ENCODE measurements around the gene NME1. TPM values are rescaled to one million over a fixed set of nuclear protein-coding genes. Genes with fewer than 3 reads are reported as not detected.

NME1 gene
- total RNA-seq, 1 experiment from 2014 or later = 238 TPM

DNA sequence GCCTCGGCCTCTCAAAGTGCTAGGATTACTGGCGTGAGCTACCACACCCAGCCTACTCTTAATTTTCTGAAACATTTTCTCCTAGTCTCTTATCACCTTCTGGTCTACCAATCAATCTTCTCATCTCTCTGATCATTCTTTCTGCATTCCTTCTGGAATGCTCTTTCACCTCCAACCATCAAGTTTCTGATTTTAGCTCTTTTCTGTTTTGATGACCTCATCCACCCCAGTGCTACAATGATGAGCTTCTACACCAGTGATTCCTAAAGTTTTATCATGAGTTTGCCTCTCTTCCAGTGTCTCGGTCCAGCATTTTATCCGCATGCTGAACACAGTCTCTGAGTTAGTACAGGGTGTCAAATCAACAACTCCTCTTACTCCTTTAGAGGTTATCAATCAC is 44.4 kb downstream of the NME1 start:
- TF ChIP-seq JUN (CRISPR knock-in tag; IDR thresholded peaks at IDR 0.05) (no peak), CREM (CRISPR knock-in tag; IDR thresholded peaks at IDR 0.05) (no peak), CREB1 (CRISPR knock-in tag; IDR thresholded peaks at IDR 0.05) (no peak), ZNF232 (CRISPR knock-in tag; IDR thresholded peaks at IDR 0.05) (no peak), NFE2L1 (CRISPR knock-in tag; IDR thresholded peaks at IDR 0.05) (no peak), ZNF396 (CRISPR knock-in tag; IDR thresholded peaks at IDR 0.05; ENCODE audit: borderline replicate concordance) (no peak), NFYB (CRISPR knock-in tag; conservative IDR thresholded peaks at IDR 0.05; ENCODE audit: low read depth) (no peak)
- TF ChIP-seq, protein P1, sequence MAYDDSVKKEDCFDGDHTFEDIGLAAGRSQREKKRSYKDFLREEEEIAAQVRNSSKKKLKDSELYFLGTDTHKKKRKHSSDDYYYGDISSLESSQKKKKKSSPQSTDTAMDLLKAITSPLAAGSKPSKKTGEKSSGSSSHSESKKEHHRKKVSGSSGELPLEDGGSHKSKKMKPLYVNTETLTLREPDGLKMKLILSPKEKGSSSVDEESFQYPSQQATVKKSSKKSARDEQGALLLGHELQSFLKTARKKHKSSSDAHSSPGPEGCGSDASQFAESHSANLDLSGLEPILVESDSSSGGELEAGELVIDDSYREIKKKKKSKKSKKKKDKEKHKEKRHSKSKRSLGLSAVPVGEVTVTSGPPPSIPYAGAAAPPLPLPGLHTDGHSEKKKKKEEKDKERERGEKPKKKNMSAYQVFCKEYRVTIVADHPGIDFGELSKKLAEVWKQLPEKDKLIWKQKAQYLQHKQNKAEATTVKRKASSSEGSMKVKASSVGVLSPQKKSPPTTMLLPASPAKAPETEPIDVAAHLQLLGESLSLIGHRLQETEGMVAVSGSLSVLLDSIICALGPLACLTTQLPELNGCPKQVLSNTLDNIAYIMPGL (CRISPR knock-in tag; IDR thresholded peaks at IDR 0.05) = no peak
- TF ChIP-seq, protein P2, sequence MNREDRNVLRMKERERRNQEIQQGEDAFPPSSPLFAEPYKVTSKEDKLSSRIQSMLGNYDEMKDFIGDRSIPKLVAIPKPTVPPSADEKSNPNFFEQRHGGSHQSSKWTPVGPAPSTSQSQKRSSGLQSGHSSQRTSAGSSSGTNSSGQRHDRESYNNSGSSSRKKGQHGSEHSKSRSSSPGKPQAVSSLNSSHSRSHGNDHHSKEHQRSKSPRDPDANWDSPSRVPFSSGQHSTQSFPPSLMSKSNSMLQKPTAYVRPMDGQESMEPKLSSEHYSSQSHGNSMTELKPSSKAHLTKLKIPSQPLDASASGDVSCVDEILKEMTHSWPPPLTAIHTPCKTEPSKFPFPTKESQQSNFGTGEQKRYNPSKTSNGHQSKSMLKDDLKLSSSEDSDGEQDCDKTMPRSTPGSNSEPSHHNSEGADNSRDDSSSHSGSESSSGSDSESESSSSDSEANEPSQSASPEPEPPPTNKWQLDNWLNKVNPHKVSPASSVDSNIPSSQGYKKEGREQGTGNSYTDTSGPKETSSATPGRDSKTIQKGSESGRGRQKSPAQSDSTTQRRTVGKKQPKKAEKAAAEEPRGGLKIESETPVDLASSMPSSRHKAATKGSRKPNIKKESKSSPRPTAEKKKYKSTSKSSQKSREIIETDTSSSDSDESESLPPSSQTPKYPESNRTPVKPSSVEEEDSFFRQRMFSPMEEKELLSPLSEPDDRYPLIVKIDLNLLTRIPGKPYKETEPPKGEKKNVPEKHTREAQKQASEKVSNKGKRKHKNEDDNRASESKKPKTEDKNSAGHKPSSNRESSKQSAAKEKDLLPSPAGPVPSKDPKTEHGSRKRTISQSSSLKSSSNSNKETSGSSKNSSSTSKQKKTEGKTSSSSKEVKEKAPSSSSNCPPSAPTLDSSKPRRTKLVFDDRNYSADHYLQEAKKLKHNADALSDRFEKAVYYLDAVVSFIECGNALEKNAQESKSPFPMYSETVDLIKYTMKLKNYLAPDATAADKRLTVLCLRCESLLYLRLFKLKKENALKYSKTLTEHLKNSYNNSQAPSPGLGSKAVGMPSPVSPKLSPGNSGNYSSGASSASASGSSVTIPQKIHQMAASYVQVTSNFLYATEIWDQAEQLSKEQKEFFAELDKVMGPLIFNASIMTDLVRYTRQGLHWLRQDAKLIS (CRISPR knock-in tag; IDR thresholded peaks at IDR 0.05; ENCODE audit: borderline replicate concordance) = no peak
- TF ChIP-seq, protein P3, sequence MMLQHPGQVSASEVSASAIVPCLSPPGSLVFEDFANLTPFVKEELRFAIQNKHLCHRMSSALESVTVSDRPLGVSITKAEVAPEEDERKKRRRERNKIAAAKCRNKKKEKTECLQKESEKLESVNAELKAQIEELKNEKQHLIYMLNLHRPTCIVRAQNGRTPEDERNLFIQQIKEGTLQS (CRISPR knock-in tag; conservative IDR thresholded peaks at IDR 0.05) = no peak
- TF ChIP-seq, protein P4, sequence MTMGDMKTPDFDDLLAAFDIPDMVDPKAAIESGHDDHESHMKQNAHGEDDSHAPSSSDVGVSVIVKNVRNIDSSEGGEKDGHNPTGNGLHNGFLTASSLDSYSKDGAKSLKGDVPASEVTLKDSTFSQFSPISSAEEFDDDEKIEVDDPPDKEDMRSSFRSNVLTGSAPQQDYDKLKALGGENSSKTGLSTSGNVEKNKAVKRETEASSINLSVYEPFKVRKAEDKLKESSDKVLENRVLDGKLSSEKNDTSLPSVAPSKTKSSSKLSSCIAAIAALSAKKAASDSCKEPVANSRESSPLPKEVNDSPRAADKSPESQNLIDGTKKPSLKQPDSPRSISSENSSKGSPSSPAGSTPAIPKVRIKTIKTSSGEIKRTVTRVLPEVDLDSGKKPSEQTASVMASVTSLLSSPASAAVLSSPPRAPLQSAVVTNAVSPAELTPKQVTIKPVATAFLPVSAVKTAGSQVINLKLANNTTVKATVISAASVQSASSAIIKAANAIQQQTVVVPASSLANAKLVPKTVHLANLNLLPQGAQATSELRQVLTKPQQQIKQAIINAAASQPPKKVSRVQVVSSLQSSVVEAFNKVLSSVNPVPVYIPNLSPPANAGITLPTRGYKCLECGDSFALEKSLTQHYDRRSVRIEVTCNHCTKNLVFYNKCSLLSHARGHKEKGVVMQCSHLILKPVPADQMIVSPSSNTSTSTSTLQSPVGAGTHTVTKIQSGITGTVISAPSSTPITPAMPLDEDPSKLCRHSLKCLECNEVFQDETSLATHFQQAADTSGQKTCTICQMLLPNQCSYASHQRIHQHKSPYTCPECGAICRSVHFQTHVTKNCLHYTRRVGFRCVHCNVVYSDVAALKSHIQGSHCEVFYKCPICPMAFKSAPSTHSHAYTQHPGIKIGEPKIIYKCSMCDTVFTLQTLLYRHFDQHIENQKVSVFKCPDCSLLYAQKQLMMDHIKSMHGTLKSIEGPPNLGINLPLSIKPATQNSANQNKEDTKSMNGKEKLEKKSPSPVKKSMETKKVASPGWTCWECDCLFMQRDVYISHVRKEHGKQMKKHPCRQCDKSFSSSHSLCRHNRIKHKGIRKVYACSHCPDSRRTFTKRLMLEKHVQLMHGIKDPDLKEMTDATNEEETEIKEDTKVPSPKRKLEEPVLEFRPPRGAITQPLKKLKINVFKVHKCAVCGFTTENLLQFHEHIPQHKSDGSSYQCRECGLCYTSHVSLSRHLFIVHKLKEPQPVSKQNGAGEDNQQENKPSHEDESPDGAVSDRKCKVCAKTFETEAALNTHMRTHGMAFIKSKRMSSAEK (CRISPR knock-in tag; IDR thresholded peaks at IDR 0.05; ENCODE audit: borderline replicate concordance) = no peak
- TF ChIP-seq, protein P5, sequence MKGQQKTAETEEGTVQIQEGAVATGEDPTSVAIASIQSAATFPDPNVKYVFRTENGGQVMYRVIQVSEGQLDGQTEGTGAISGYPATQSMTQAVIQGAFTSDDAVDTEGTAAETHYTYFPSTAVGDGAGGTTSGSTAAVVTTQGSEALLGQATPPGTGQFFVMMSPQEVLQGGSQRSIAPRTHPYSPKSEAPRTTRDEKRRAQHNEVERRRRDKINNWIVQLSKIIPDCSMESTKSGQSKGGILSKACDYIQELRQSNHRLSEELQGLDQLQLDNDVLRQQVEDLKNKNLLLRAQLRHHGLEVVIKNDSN (CRISPR knock-in tag; IDR thresholded peaks at IDR 0.05) = no peak
- POLR2A ChIA-PET = no interaction called here
- H3K36me3 Mint-ChIP-seq = peaks cover 58% of the 10 kb centered on the region
- peak overlapping the region; percentile 21; the same call in 1 of the 2 replicates for H3K27ac Mint-ChIP-seq
- no peaks in the 10 kb centered on the region for H3K4me1 Mint-ChIP-seq
- H3K27me3 Mint-ChIP-seq (ENCODE audit: low read depth) = no peaks in the 10 kb centered on the region
- H3K9me3 Mint-ChIP-seq = no peaks in the 10 kb centered on the region
- no peak for ATAC-seq
- H3K4me3 Mint-ChIP-seq = no peak overlapping the region
- CTCF ChIA-PET = no interaction called here
- DNase-seq (ENCODE audit: low spot score) = no peak

DNA sequence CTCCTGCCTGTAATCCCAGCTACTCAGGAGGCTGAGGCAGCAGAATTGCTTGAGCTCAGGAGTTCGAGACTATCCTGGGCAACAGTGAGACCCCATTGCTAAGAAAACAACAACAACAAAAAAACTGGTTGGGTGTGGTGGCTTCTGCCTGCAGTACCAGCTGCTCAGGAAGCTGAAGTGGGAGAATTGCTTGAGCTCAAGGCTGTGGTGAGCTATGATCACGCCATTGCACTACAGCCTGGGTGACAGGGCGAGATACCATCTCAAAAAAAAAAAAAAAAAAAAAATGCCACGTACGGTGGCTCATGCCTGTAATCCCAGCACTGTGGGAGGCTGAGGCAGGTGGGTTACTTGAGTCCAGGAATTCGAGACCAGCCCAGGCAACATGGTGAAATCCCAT is 46.9 kb downstream of the NME1 start:
- no peaks in the 10 kb centered on the region for H3K4me1 Mint-ChIP-seq
- no peak overlapping the region for H3K27ac Mint-ChIP-seq
- CTCF ChIA-PET = no interaction called here
- H3K27me3 Mint-ChIP-seq (ENCODE audit: low read depth) = no peaks in the 10 kb centered on the region
- DNase-seq (ENCODE audit: low spot score) (no peak), ATAC-seq (no peak)
- no peak overlapping the region for H3K4me3 Mint-ChIP-seq
- POLR2A ChIA-PET = no interaction called here
- peaks cover 56% of the 10 kb centered on the region for H3K36me3 Mint-ChIP-seq
- no peaks in the 10 kb centered on the region for H3K9me3 Mint-ChIP-seq
- TF ChIP-seq, protein P6, sequence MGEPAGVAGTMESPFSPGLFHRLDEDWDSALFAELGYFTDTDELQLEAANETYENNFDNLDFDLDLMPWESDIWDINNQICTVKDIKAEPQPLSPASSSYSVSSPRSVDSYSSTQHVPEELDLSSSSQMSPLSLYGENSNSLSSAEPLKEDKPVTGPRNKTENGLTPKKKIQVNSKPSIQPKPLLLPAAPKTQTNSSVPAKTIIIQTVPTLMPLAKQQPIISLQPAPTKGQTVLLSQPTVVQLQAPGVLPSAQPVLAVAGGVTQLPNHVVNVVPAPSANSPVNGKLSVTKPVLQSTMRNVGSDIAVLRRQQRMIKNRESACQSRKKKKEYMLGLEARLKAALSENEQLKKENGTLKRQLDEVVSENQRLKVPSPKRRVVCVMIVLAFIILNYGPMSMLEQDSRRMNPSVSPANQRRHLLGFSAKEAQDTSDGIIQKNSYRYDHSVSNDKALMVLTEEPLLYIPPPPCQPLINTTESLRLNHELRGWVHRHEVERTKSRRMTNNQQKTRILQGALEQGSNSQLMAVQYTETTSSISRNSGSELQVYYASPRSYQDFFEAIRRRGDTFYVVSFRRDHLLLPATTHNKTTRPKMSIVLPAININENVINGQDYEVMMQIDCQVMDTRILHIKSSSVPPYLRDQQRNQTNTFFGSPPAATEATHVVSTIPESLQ (CRISPR knock-in tag; IDR thresholded peaks at IDR 0.05) = no peak
- no peak for TF ChIP-seq FOXP1 (CRISPR knock-in tag; IDR thresholded peaks at IDR 0.05; ENCODE audit: borderline replicate concordance)
- TF ChIP-seq, protein P7, sequence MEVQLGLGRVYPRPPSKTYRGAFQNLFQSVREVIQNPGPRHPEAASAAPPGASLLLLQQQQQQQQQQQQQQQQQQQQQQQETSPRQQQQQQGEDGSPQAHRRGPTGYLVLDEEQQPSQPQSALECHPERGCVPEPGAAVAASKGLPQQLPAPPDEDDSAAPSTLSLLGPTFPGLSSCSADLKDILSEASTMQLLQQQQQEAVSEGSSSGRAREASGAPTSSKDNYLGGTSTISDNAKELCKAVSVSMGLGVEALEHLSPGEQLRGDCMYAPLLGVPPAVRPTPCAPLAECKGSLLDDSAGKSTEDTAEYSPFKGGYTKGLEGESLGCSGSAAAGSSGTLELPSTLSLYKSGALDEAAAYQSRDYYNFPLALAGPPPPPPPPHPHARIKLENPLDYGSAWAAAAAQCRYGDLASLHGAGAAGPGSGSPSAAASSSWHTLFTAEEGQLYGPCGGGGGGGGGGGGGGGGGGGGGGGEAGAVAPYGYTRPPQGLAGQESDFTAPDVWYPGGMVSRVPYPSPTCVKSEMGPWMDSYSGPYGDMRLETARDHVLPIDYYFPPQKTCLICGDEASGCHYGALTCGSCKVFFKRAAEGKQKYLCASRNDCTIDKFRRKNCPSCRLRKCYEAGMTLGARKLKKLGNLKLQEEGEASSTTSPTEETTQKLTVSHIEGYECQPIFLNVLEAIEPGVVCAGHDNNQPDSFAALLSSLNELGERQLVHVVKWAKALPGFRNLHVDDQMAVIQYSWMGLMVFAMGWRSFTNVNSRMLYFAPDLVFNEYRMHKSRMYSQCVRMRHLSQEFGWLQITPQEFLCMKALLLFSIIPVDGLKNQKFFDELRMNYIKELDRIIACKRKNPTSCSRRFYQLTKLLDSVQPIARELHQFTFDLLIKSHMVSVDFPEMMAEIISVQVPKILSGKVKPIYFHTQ (CRISPR knock-in tag; IDR thresholded peaks at IDR 0.05) = no peak
- TF ChIP-seq, protein P8, sequence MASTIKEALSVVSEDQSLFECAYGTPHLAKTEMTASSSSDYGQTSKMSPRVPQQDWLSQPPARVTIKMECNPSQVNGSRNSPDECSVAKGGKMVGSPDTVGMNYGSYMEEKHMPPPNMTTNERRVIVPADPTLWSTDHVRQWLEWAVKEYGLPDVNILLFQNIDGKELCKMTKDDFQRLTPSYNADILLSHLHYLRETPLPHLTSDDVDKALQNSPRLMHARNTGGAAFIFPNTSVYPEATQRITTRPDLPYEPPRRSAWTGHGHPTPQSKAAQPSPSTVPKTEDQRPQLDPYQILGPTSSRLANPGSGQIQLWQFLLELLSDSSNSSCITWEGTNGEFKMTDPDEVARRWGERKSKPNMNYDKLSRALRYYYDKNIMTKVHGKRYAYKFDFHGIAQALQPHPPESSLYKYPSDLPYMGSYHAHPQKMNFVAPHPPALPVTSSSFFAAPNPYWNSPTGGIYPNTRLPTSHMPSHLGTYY (CRISPR knock-in tag; IDR thresholded peaks at IDR 0.05) = no peak
- TF ChIP-seq, protein P9, sequence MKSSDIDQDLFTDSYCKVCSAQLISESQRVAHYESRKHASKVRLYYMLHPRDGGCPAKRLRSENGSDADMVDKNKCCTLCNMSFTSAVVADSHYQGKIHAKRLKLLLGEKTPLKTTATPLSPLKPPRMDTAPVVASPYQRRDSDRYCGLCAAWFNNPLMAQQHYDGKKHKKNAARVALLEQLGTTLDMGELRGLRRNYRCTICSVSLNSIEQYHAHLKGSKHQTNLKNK (CRISPR knock-in tag; IDR thresholded peaks at IDR 0.05) = no peak

Measured in WTC11 (cell line).